HepG2 (cell line): ENCODE results near the gene ACTR3. TPM values are rescaled to one million over a fixed set of nuclear protein-coding genes. Genes with fewer than 3 reads are reported as not detected.

Experiments used
- CREB3 ChIP-seq: sonication (generic); formaldehyde crosslinking; IDR thresholded peaks from 2 replicates; pipeline ENCODE4 v1.5.0; 2020; ENCODE audit warnings: missing genetic modification reagents
- GFI1 ChIP-seq: sonication (generic); formaldehyde crosslinking; IDR thresholded peaks from 2 replicates; pipeline ENCODE4 v1.5.0; 2020; ENCODE audit warnings: missing genetic modification reagents, mild to moderate bottlenecking, borderline replicate concordance
- GTF3A ChIP-seq: sonication (generic); formaldehyde crosslinking; conservative IDR thresholded peaks from 2 replicates; pipeline ENCODE4 v1.4.0; 2020; ENCODE audit warnings: mild to moderate bottlenecking, missing genetic modification reagents
- IRF9 ChIP-seq: sonication (generic); formaldehyde crosslinking; IDR thresholded peaks from 2 replicates; pipeline ENCODE4 v1.8.0; 2022; ENCODE audit warnings: missing genetic modification reagents, mild to moderate bottlenecking, borderline replicate concordance
- KDM3A ChIP-seq: IDR thresholded peaks from 2 replicates; pipeline ENCODE4 v1.6.1; 2018; ENCODE audit warnings: low read depth, missing compliant biosample characterization
- SALL1 ChIP-seq: sonication (generic); formaldehyde crosslinking; IDR thresholded peaks from 2 replicates; pipeline ENCODE4 v1.8.0; 2022; ENCODE audit warnings: mild to moderate bottlenecking, missing genetic modification reagents
- SMARCE1 ChIP-seq: fragments of 450-650 bp; IDR thresholded peaks from 2 replicates; pipeline ENCODE4 v1.6.1; 2017; ENCODE audit warnings: borderline replicate concordance
- SRSF1 ChIP-seq: fragments of 200-400 bp; formaldehyde crosslinking; optimal IDR thresholded peaks from 2 replicates; pipeline ENCODE3; 2017; ENCODE audit warnings: mild to moderate bottlenecking, low read depth, low read length, moderate library complexity
- U2AF2 ChIP-seq: fragments of 200-400 bp; formaldehyde crosslinking; IDR thresholded peaks from 2 replicates; pipeline ENCODE4 v1.6.1; 2017; ENCODE audit warnings: low read depth, mild to moderate bottlenecking, low read length
- ZFY ChIP-seq: sonication (generic); formaldehyde crosslinking; IDR thresholded peaks from 2 replicates; pipeline ENCODE4 v1.4.0; 2020; ENCODE audit warnings: missing genetic modification reagents
- ZKSCAN8 ChIP-seq: IDR thresholded peaks from 2 replicates; pipeline ENCODE4 v1.6.1; 2016; ENCODE audit warnings: borderline replicate concordance, missing genetic modification reagents, missing compliant biosample characterization
- ZNF501 ChIP-seq: sonication (generic); formaldehyde crosslinking; IDR thresholded peaks from 2 replicates; pipeline ENCODE4 v1.5.1; 2020; ENCODE audit warnings: mild to moderate bottlenecking, moderate library complexity, missing genetic modification reagents
- ZNF609 ChIP-seq: sonication (generic); formaldehyde crosslinking; IDR thresholded peaks from 2 replicates; pipeline ENCODE4 v1.4.0; 2020; ENCODE audit warnings: mild to moderate bottlenecking, missing genetic modification reagents, borderline replicate concordance
- ZNF772 ChIP-seq: sonication (generic); formaldehyde crosslinking; IDR thresholded peaks from 2 replicates; pipeline ENCODE4 v1.5.0; 2020; ENCODE audit warnings: mild to moderate bottlenecking, missing genetic modification reagents
- ZNF883 ChIP-seq: sonication (generic); formaldehyde crosslinking; IDR thresholded peaks from 2 replicates; pipeline ENCODE4 v1.5.1; 2020; ENCODE audit warnings: mild to moderate bottlenecking, missing genetic modification reagents; ENCODE audit errors: not compliant biosample characterization
- ZSCAN21 ChIP-seq: sonication (generic); formaldehyde crosslinking; IDR thresholded peaks from 2 replicates; pipeline ENCODE4 v1.8.0; 2022; ENCODE audit warnings: mild to moderate bottlenecking, missing genetic modification reagents, moderate library complexity, borderline replicate concordance
- ZXDC ChIP-seq: sonication (generic); formaldehyde crosslinking; IDR thresholded peaks from 2 replicates; pipeline ENCODE4 v1.5.0; 2020; ENCODE audit warnings: mild to moderate bottlenecking, missing genetic modification reagents
- polyA plus RNA-seq, 8 experiments: library from polyadenylated mRNA; depleted of rRNA in 3 of 8; stranded (reverse) in 7 of 8; unstranded in 1 of 8; fragments of >200 nt; fragmentation: Illumina TruSeq in 4 of 8; extraction: Trizol in 4 of 8; gene quantifications; 2 replicates each; pipeline versions ENCODE4 v1.2.1 to v1.2.3, GENCODE V29; 2011 to 2016; ENCODE audit warnings: low read depth in 4 of 8, missing spikeins in 1 of 8, mixed read lengths in 1 of 8; ENCODE audit not compliant: insufficient read depth in 1 of 8
- total RNA-seq, 5 experiments: library from RNA; depleted of rRNA; stranded (reverse); fragments of >200 nt; fragmentation: Illumina TruSeq; extraction: Trizol; gene quantifications; 2 replicates each; pipeline ENCODE4 v1.2.3, GENCODE V29; 2016; ENCODE audit warnings: low read depth in 1 of 5

ACTR3 gene
- total and polyA plus RNA-seq, 2 of the 13 experiments (the other 11 are each of a cell fraction or from before 2014, with no cell fraction given): 123 to 225 TPM

GRCh38 chr2:113978524-113979190 lies 88.8 kb downstream of the ACTR3 start (continued):
- TF ChIP-seq ZNF883 (CRISPR knock-in tag): no peak
- TF ChIP-seq SRSF1: peak; percentile 18
- no peak for TF ChIP-seq ZSCAN21 (CRISPR knock-in tag)
- TF ChIP-seq GFI1: peak; percentile 6; the same call in 1 of the 2 replicates
- TF ChIP-seq CREB3: no peak
- TF ChIP-seq IRF9: no peak
- no peak for TF ChIP-seq ZKSCAN8 (CRISPR knock-in tag)
- TF ChIP-seq U2AF2: no peak
- TF ChIP-seq ZNF609 (CRISPR knock-in tag): no peak
- TF ChIP-seq SMARCE1: no peak
- TF ChIP-seq ZNF772 (CRISPR knock-in tag): no peak
- TF ChIP-seq KDM3A (CRISPR knock-in tag): no peak
- peak; percentile 51 for TF ChIP-seq SALL1 (CRISPR knock-in tag)
- peak; percentile 7; the same call in 1 of the 2 replicates for TF ChIP-seq ZFY (CRISPR knock-in tag)
- no peak for TF ChIP-seq ZNF501 (CRISPR knock-in tag)
- no peak for TF ChIP-seq ZXDC (CRISPR knock-in tag)
- no peak for TF ChIP-seq GTF3A (CRISPR knock-in tag)
